Measurements from ENCODE around the gene SULF2. TPM values are rescaled to one million over a fixed set of nuclear protein-coding genes. Genes with fewer than 3 reads are reported as not detected.

SULF2 gene
- total RNA-seq, 2 donors from 2014 or later: 75.7 to 146 TPM

GRCh38 chr20:47802975-47803374 is 17.7 kb upstream of the SULF2 start:
- Mint-ChIP-seq H3K27me3 (ENCODE audit: insufficient read depth) (peaks cover 19% of the 10 kb centered on the region), H3K4me1 (no peaks in the 10 kb centered on the region), H3K27ac (no peak overlapping the region)

GRCh38 chr20:47802226-47802920 is 17.1 kb upstream of the SULF2 start:
- Histone ChIP-seq H3K27me3 (ENCODE audit: control insufficient read depth, insufficient read depth, low read length, poor library complexity, severe bottlenecking) (no peaks in the 10 kb centered on the region), H3K9ac (ENCODE audit: extremely low read depth, low read length, poor library complexity, severe bottlenecking) (no peak overlapping the region), H3K27ac (ENCODE audit: low read depth, low read length) (no peak overlapping the region), H3K36me3 (ENCODE audit: control insufficient read depth, insufficient read depth, low read length) (no peaks in the 10 kb centered on the region), H3K4me3 (ENCODE audit: low read length) (no peak overlapping the region), H3K9me3 (ENCODE audit: control insufficient read depth, low read length) (no peaks in the 10 kb centered on the region), H3K4me1 (ENCODE audit: control insufficient read depth, insufficient read depth, low read length) (no peaks in the 10 kb centered on the region)
- DNase-seq: no peak
- Mint-ChIP-seq H3K4me3 (no peak overlapping the region), H3K27me3 (ENCODE audit: insufficient read depth) (peaks cover 18% of the 10 kb centered on the region), H3K27ac (no peak overlapping the region), H3K36me3 (ENCODE audit: low read depth) (no peaks in the 10 kb centered on the region), H3K9me3 (no peaks in the 10 kb centered on the region), H3K4me1 (no peaks in the 10 kb centered on the region)
- WGBS, 2 experiments (ENCODE audit: insufficient coverage in 1 of 2, insufficient read length in 1 of 2): 92 to 93% methylated on average over 11 to 18 of the region's 18 CpGs
- TF ChIP-seq CTCF (conservative IDR thresholded peaks at IDR 0.05): no peak

More at GRCh38 chr20:47802975-47803374, 17.7 kb upstream of the SULF2 start:
- no peaks in the 10 kb centered on the region for H3K4me1 ChIP-seq (ENCODE audit: control insufficient read depth, insufficient read depth, low read length)
- H3K27me3 ChIP-seq (ENCODE audit: control insufficient read depth, insufficient read depth, low read length, poor library complexity, severe bottlenecking): no peaks in the 10 kb centered on the region
- H3K4me3 ChIP-seq (ENCODE audit: low read length): no peak overlapping the region
- no peak for DNase-seq
- H3K9ac ChIP-seq (ENCODE audit: extremely low read depth, low read length, poor library complexity, severe bottlenecking): no peak overlapping the region
- H3K9me3 ChIP-seq (ENCODE audit: control insufficient read depth, low read length): no peaks in the 10 kb centered on the region
- no peaks in the 10 kb centered on the region for H3K36me3 ChIP-seq (ENCODE audit: control insufficient read depth, insufficient read depth, low read length)
- Mint-ChIP-seq H3K4me3 (no peak overlapping the region), H3K36me3 (ENCODE audit: low read depth) (no peaks in the 10 kb centered on the region), H3K9me3 (no peaks in the 10 kb centered on the region)
- no peak overlapping the region for H3K27ac ChIP-seq (ENCODE audit: low read depth, low read length)
- no peak for TF ChIP-seq CTCF (conservative IDR thresholded peaks at IDR 0.05)
- WGBS, 2 experiments (ENCODE audit: insufficient coverage in 1 of 2, insufficient read length in 1 of 2): 94 to 95% methylated on average over 2 to 3 of the region's 3 CpGs

GRCh38 chr20:47801759-47802158 is 16.5 kb upstream of the SULF2 start:
- Mint-ChIP-seq H3K9me3 (no peaks in the 10 kb centered on the region), H3K4me3 (no peak overlapping the region), H3K36me3 (ENCODE audit: low read depth) (no peaks in the 10 kb centered on the region), H3K27ac (no peak overlapping the region), H3K4me1 (no peaks in the 10 kb centered on the region), H3K27me3 (ENCODE audit: insufficient read depth) (peaks cover 12% of the 10 kb centered on the region)
- H3K36me3 ChIP-seq (ENCODE audit: control insufficient read depth, insufficient read depth, low read length): no peaks in the 10 kb centered on the region
- H3K4me1 ChIP-seq (ENCODE audit: control insufficient read depth, insufficient read depth, low read length): no peaks in the 10 kb centered on the region
- no peak for TF ChIP-seq CTCF (conservative IDR thresholded peaks at IDR 0.05)
- 91 to 93% methylated on average over 8 to 15 of the region's 15 CpGs for WGBS, 2 experiments (ENCODE audit: insufficient coverage in 1 of 2, insufficient read length in 1 of 2)
- H3K27ac ChIP-seq (ENCODE audit: low read depth, low read length): no peak overlapping the region
- H3K9ac ChIP-seq (ENCODE audit: extremely low read depth, low read length, poor library complexity, severe bottlenecking): no peak overlapping the region
- H3K4me3 ChIP-seq (ENCODE audit: low read length): no peak overlapping the region
- H3K9me3 ChIP-seq (ENCODE audit: control insufficient read depth, low read length): no peaks in the 10 kb centered on the region
- no peaks in the 10 kb centered on the region for H3K27me3 ChIP-seq (ENCODE audit: control insufficient read depth, insufficient read depth, low read length, poor library complexity, severe bottlenecking)
- no peak for DNase-seq

All from endodermal cell (in vitro differentiated cells).